Type B pancreatic cell (in vitro differentiated cells): ENCODE results near the gene TP73. TPM values are rescaled to one million over a fixed set of nuclear protein-coding genes. Genes with fewer than 3 reads are reported as not detected.

Experiments
- DNase-seq: peaks from one replicate; pipeline ENCODE4 v3.0.0; 2021; ENCODE audit warnings: mixed read lengths; ENCODE audit not compliant: unreplicated experiment; ENCODE audit errors: extremely low spot score
- H3K27ac Mint-ChIP-seq: 2 replicates; pipeline ENCODE4 v1.8.0; 2021; ENCODE audit warnings: mild to moderate bottlenecking, mixed read lengths
- H3K27me3 Mint-ChIP-seq: 2 replicates; pipeline ENCODE4 v1.8.0; 2021; ENCODE audit warnings: mixed read lengths
- H3K36me3 Mint-ChIP-seq: 2 replicates; pipeline ENCODE4 v1.8.0; 2021; ENCODE audit warnings: mixed read lengths
- H3K4me1 Mint-ChIP-seq: one replicate; pipeline ENCODE4 v1.8.0; 2021; ENCODE audit warnings: mixed read lengths; ENCODE audit not compliant: unreplicated experiment
- H3K4me3 Mint-ChIP-seq: 2 replicates; pipeline ENCODE4 v1.8.0; 2021; ENCODE audit warnings: mild to moderate bottlenecking, mixed read lengths
- H3K9me3 Mint-ChIP-seq: 2 replicates; pipeline ENCODE4 v1.8.0; 2021; ENCODE audit warnings: mixed read lengths
- CTCF ChIP-seq: fragments of 200-600 bp; sonication (generic); conservative IDR thresholded peaks from 2 replicates; pipeline ENCODE4 v1.5.0; 2021; ENCODE audit warnings: antibody characterized with exemption, mild to moderate bottlenecking
- total RNA-seq: library from RNA; stranded (reverse); gene quantifications from 2 replicates; pipeline ENCODE4 v1.2.1, GENCODE V29; 2021; ENCODE audit warnings: low replicate concordance

The TP73 gene
- total RNA-seq, 1 donor from 2014 or later: 1.6 TPM

DNA sequence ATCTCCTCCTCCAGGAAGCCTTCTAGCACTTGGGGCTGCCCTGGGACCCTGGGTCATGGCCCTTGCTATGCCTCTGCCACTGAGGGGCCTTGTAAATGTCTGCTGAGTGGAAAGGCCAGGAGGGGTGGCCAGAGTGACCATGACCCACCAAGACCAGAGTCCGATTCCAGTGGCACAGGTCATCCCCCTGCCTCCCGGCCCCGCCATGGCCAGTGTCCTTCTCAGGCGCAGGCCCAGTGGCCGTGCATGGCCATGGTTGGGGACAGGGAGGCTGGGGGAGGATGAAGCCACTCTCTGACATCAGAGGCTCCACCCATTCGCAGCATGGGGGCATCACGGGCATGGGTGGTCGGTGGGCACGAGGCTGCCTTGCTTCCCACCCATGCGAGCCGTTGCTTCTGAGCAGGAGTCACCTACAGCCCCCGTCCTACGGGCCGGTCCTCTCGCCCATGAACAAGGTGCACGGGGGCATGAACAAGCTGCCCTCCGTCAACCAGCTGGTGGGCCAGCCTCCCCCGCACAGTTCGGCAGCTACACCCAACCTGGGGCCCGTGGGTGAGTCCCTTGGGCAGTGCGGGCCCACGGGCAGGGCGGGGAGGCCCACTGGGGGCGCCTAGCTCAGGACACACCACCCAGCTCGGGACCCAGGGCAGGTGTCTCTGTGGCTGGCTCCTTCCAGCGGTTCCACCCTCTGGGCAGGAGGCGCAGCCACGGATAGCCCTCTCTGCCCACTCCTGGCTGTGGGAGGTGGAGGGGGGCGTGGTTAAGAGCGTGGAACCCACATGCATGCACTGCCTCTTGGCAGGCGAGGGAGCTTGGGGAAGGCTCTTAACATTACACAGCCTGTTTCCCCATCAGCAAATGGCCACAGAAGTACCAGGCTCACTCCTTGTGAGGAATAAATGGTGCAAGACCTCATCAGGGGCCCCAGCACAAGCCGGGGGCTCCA lies 77.6 kb downstream of the TP73 start:
- Mint-ChIP-seq H3K4me3 (no peak overlapping the region), H3K27ac (no peak overlapping the region), H3K9me3 (no peaks in the 10 kb centered on the region), H3K27me3 (no peaks in the 10 kb centered on the region), H3K4me1 (no peaks in the 10 kb centered on the region), H3K36me3 (no peaks in the 10 kb centered on the region)
- DNase-seq: no peak
- TF ChIP-seq CTCF: no peak

DNA sequence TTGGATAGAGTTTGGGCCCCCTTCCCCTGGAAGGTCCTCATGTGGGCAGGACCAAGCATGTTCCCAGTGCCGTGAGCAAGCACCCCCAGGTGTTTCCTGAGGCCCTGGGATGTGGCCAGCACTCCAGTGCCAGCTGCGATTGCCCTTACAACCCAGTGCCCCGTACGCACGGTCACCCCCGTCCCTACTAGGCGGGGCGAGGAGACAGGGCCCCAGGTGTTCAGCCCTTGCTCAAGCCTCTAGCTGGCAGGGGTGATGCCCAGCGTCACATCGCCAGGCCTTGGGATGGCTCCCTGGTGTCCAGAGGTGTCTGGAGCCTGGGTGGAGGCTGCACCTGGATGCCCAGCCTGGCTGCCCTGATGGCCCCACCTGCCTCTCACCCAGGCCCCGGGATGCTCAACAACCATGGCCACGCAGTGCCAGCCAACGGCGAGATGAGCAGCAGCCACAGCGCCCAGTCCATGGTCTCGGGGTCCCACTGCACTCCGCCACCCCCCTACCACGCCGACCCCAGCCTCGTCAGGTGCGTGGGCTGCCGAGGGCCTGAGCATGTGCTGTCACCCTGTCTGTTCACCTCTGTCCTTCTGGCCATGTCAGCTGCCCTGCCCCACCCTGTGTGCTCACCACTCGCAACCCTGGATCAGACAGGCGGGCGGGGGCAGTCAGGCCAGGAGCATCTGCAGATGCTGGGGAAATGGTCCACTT lies 78.4 kb downstream of the TP73 start:
- no peak for DNase-seq
- Mint-ChIP-seq H3K27ac (no peak overlapping the region), H3K9me3 (no peaks in the 10 kb centered on the region), H3K36me3 (no peaks in the 10 kb centered on the region), H3K4me3 (no peak overlapping the region), H3K4me1 (no peaks in the 10 kb centered on the region), H3K27me3 (no peaks in the 10 kb centered on the region)
- TF ChIP-seq CTCF: no peak

- no peaks in the 10 kb centered on the region for H3K9me3 Mint-ChIP-seq
- peak overlapping the region; percentile 16 for H3K27ac Mint-ChIP-seq
- H3K4me1 Mint-ChIP-seq: no peaks in the 10 kb centered on the region
- H3K36me3 Mint-ChIP-seq: no peaks in the 10 kb centered on the region
- TF ChIP-seq CTCF: no peak
- H3K4me3 Mint-ChIP-seq: no peak overlapping the region
- DNase-seq: no peak
- H3K27me3 Mint-ChIP-seq: no peaks in the 10 kb centered on the region
Observed at GRCh38 chr1:3731583-3732433, 79.5 kb downstream of the TP73 start.

GRCh38 chr1:3732434-3733093 lies 80.2 kb downstream of the TP73 start:
- H3K36me3 Mint-ChIP-seq: no peaks in the 10 kb centered on the region
- no peak for DNase-seq
- H3K27ac Mint-ChIP-seq: no peak overlapping the region
- H3K4me3 Mint-ChIP-seq: no peak overlapping the region
- H3K9me3 Mint-ChIP-seq: no peaks in the 10 kb centered on the region
- no peak for TF ChIP-seq CTCF
- H3K27me3 Mint-ChIP-seq: no peaks in the 10 kb centered on the region
- H3K4me1 Mint-ChIP-seq: no peaks in the 10 kb centered on the region
